Thoracic aorta (tissue), 2 donors: ENCODE results near the gene PCDHB15. TPM values are rescaled to one million over a fixed set of nuclear protein-coding genes. Genes with fewer than 3 reads are reported as not detected.
A peak's percentile ranks its signal among the peaks of the same experiment; 100 is the strongest.

Experiments
- ATAC-seq: fragments of 150-250 bp; one replicate; pipeline ENCODE4 v1.8.0; 2017; ENCODE audit warnings: low read depth; ENCODE audit not compliant: insufficient number of reproducible peaks, low FRiP score
- DNase-seq: peaks from one replicate; pipeline ENCODE4 v3.0.0-alpha.2; 2020; ENCODE audit warnings: low spot score
- H3K27ac ChIP-seq, 2 donors: fragments of 200-600 bp; sonication (generic); 1 replicate in 1 of 2; 2 replicates in 1 of 2; pipeline ENCODE4 v1.5.1; 2016; ENCODE audit warnings: mild to moderate bottlenecking in 2 of 2, moderate library complexity in 2 of 2
- H3K27me3 ChIP-seq: fragments of 200-600 bp; sonication (generic); replicated peaks from 2 replicates; pipeline ENCODE4 v1.6.0; 2016; ENCODE audit warnings: mild to moderate bottlenecking; ENCODE audit not compliant: insufficient read depth
- H3K36me3 ChIP-seq: fragments of 200-600 bp; sonication (generic); one replicate; pipeline ENCODE4 v1.5.1; 2016
- H3K4me1 ChIP-seq, 2 donors: fragments of 200-600 bp; sonication (generic); 1 replicate in 1 of 2; 2 replicates in 1 of 2; pipeline versions ENCODE4 v1.5.1 to v1.6.0; 2016; ENCODE audit warnings: low read depth in 2 of 2, mild to moderate bottlenecking in 1 of 2; ENCODE audit not compliant: control insufficient read depth in 1 of 2
- H3K4me3 ChIP-seq: fragments of 200-600 bp; sonication (generic); 2 replicates; pipeline ENCODE4 v1.5.1; 2016; ENCODE audit warnings: mild to moderate bottlenecking
- H3K9me3 ChIP-seq: fragments of 200-600 bp; sonication (generic); 2 replicates; pipeline ENCODE4 v1.5.1; 2016
- CTCF ChIP-seq: fragments of 200-600 bp; sonication (generic); IDR thresholded peaks from one replicate; pipeline ENCODE4 v1.5.1; 2019; ENCODE audit warnings: antibody characterized with exemption
- total RNA-seq, 2 donors: library from RNA; depleted of rRNA; stranded (reverse); fragments of >200 nt; gene quantifications; one replicate each; pipeline versions ENCODE4 v1.1.0 to v1.2.3, GENCODE V29; 2016

Gene PCDHB15
- total RNA-seq, 2 donors from 2014 or later: 6.1 to 10.7 TPM

- ATAC-seq (no peak), DNase-seq (no peak)
- TF ChIP-seq CTCF: no peak
- Histone ChIP-seq H3K4me3 (no peak overlapping the region), H3K9me3 (peaks cover 100% of the 10 kb centered on the region), H3K36me3 (peaks cover 8% of the 10 kb centered on the region), H3K27me3 (no peaks in the 10 kb centered on the region), H3K4me1 (no peaks in the 10 kb centered on the region), H3K27ac (no peak overlapping the region)
Observed at GRCh38 chr5:141258948-141259347, 13.8 kb downstream of the PCDHB15 start.

DNA sequence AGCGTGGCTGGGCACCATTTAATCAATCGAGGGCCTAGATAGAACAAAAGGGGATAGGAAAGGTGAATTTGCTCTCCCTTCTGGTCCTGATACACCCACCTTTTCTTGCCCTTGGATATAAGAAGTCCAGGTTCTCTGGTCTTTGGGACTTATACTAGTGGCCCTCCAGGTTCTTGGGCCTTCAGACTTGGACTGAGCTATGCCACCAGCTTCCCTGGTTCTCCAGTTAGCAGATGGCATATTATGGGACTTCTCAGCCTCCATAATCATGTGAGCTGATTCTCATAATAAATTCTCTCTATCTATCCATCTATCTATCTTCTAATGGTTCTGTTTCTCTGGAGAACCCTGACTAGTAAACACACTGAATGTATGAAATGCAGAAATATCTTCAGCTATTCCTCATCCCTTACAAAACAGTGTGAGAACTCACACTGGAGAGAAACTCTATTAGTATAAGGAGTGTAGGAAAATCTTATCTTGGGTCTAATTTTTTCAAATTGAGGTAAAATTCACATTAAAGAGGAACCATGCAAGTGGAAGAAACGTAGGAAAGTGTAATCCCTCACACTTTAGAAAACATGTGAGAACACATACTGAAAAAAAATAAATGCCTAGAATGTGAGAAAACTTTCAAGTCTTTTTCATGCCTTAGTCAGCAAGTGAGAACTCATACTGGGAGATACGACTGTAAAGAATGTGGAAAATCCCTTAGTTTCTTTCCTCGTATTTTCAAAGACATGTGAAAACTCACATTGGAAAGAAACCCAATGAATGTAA, 15.5 kb downstream of the PCDHB15 start:
- H3K9me3 ChIP-seq: peaks cover 100% of the 10 kb centered on the region
- no peak for ATAC-seq
- H3K4me3 ChIP-seq: peak overlapping the region; percentile 19

DNA sequence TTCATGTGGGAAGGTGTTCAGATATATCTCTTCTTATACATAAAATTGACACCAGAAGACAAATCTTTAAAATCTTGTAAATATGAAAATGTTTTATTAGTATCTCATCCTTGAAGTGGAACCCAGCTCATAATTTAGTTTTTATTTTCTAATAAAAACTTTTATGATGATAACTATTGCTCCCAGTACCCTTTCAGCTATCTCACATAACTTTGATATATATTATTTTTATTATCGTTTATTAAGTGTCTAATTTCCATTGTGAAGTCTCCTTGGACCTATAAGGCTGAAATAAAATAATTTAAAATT, 16.0 kb downstream of the PCDHB15 start:
- Histone ChIP-seq H3K27ac (no peak overlapping the region), H3K27me3 (no peaks in the 10 kb centered on the region), H3K36me3 (peaks cover 8% of the 10 kb centered on the region), H3K9me3 (peaks cover 100% of the 10 kb centered on the region), H3K4me1 (no peaks in the 10 kb centered on the region), H3K4me3 (no peak overlapping the region)
- no peak for DNase-seq
- TF ChIP-seq CTCF: no peak
- ATAC-seq: no peak

More for the DNA sequence above, 15.5 kb downstream of the PCDHB15 start:
- TF ChIP-seq CTCF: no peak
- Histone ChIP-seq H3K27ac (no peak overlapping the region), H3K36me3 (peaks cover 8% of the 10 kb centered on the region), H3K27me3 (no peaks in the 10 kb centered on the region), H3K4me1 (no peaks in the 10 kb centered on the region)
- no peak for DNase-seq

DNA sequence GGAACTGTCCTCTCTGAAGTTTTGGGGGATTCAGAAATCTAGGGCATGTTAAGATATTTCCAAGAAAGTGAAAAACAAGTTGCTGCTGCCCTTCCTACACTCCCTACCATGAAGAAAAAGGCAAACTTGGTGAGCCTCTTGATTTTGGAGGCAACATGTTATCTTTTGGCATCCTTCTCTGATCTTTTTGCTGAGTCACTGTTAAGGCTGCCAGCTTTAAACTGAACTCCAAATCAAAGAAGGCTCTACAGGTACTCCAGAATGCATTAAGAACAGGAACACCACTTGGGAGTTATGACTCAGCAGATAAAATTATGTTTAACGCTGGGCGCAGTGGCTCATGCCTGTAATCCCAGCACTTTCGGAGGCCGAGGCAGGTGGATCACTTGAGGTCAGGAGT, 24.0 kb downstream of the PCDHB15 start:
- DNase-seq: no peak
- Histone ChIP-seq H3K4me3 (no peak overlapping the region), H3K36me3 (no peaks in the 10 kb centered on the region), H3K9me3 (peaks cover 97% of the 10 kb centered on the region), H3K27me3 (no peaks in the 10 kb centered on the region), H3K27ac (no peak overlapping the region), H3K4me1 (no peaks in the 10 kb centered on the region)
- ATAC-seq: no peak
- no peak for TF ChIP-seq CTCF

DNA sequence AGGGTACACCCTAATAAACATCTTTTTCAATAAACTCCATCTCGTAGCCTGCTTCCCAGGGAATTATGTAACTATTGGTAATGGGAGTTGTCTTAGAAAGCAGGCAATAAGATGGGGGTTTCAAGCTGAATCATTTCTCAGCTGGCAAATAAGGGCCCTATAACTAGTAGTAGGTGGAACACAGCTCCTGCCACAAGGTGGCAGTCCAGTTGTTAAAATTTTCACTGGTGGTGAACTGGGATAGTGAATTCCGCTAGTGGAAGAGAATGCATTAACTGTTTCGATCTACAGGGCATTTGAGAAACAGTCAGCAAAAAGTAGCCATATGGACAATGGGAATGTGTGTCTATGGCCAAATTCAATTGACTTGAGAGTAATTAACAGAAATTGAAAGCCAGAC, 27.7 kb downstream of the PCDHB15 start:
- no peaks in the 10 kb centered on the region for H3K27me3 ChIP-seq
- H3K36me3 ChIP-seq: no peaks in the 10 kb centered on the region
- no peak overlapping the region for H3K27ac ChIP-seq
- DNase-seq (no peak), ATAC-seq (no peak)
- no peaks in the 10 kb centered on the region for H3K4me1 ChIP-seq
- no peak for TF ChIP-seq CTCF
- no peak overlapping the region for H3K4me3 ChIP-seq
- H3K9me3 ChIP-seq: peaks cover 92% of the 10 kb centered on the region
